Fibroblast of mammary gland (primary cell): ENCODE data around the gene SORCS2.

ENCODE experiments used
- DNase-seq: peaks from one replicate; pipeline ENCODE4 v3.0.0-alpha.2; 2010; ENCODE audit warnings: low read depth
- H3K4me3 ChIP-seq: 2 replicates; pipeline ENCODE4 v1.5.1; 2011; ENCODE audit warnings: low read depth, mild to moderate bottlenecking, low read length, moderate library complexity; ENCODE audit not compliant: control insufficient read depth
- TF ChIP-seq, protein P1 (sequence below): conservative IDR thresholded peaks from 2 replicates; pipeline ENCODE4 v1.5.1; 2011; ENCODE audit warnings: low read depth, low read length, inconsistent platforms; ENCODE audit not compliant: control insufficient read depth, insufficient read depth

The SORCS2 gene

DNA sequence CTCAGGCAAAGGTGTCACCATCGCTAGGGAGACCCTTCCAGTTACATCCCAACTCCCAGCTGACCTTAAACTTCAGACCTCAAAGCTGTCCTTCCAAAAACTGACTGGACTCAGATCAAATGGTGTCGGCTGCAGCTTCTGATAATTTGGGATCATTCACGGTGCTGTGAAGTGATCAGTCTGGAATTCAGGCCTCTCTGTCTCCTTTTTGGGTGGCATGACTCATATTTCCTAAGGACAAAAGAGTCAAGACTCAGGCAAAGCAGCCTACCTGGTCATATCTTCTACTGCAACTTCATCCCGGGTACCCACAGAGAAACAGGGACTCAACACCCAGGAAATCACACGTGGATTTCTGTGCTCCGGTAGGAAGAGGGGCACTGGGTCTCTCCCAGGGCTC lies 87.6 kb downstream of the SORCS2 start:
- TF ChIP-seq, protein P1, sequence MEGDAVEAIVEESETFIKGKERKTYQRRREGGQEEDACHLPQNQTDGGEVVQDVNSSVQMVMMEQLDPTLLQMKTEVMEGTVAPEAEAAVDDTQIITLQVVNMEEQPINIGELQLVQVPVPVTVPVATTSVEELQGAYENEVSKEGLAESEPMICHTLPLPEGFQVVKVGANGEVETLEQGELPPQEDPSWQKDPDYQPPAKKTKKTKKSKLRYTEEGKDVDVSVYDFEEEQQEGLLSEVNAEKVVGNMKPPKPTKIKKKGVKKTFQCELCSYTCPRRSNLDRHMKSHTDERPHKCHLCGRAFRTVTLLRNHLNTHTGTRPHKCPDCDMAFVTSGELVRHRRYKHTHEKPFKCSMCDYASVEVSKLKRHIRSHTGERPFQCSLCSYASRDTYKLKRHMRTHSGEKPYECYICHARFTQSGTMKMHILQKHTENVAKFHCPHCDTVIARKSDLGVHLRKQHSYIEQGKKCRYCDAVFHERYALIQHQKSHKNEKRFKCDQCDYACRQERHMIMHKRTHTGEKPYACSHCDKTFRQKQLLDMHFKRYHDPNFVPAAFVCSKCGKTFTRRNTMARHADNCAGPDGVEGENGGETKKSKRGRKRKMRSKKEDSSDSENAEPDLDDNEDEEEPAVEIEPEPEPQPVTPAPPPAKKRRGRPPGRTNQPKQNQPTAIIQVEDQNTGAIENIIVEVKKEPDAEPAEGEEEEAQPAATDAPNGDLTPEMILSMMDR = no peak
- DNase-seq = no peak
- no peak overlapping the region for H3K4me3 ChIP-seq

DNA sequence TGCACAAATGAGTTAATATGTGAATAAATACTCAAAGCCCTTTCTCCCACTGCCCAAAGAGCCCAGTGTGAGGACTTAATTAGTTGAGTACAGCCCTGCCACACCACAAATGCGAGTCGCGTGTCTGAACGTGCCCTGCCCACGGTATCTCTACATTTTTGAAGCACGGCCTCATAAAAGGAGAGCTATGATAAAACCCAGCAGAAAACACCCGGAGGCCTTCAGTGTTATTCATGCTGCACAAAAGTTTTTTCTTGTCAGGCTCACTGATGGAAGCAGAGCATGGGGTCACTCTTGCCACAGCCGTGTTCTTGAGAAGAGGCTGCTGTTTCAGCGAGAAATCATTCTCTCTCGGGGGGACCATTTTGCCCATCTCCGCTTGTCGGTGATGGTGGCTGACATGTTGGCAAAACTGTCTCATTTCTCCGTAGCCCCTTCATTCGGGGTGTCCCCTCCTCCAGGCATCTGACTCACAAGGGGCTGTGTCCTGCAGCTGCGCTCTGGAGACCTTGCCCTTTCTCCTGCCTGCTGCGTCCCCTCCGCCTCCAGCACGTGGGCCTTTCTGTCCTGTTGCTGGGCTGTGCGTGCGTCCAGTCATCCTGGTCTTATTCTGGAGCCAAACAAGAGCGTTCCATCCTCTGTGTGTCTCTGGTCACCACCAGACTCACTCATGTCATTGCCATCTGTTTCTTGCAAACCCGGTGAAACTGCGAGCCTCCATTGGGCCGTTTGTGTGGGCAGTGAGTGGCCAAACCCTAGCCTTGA lies 88.8 kb downstream of the SORCS2 start:
- no peak overlapping the region for H3K4me3 ChIP-seq
- DNase-seq = no peak
- TF ChIP-seq, protein P1 = no peak

DNA sequence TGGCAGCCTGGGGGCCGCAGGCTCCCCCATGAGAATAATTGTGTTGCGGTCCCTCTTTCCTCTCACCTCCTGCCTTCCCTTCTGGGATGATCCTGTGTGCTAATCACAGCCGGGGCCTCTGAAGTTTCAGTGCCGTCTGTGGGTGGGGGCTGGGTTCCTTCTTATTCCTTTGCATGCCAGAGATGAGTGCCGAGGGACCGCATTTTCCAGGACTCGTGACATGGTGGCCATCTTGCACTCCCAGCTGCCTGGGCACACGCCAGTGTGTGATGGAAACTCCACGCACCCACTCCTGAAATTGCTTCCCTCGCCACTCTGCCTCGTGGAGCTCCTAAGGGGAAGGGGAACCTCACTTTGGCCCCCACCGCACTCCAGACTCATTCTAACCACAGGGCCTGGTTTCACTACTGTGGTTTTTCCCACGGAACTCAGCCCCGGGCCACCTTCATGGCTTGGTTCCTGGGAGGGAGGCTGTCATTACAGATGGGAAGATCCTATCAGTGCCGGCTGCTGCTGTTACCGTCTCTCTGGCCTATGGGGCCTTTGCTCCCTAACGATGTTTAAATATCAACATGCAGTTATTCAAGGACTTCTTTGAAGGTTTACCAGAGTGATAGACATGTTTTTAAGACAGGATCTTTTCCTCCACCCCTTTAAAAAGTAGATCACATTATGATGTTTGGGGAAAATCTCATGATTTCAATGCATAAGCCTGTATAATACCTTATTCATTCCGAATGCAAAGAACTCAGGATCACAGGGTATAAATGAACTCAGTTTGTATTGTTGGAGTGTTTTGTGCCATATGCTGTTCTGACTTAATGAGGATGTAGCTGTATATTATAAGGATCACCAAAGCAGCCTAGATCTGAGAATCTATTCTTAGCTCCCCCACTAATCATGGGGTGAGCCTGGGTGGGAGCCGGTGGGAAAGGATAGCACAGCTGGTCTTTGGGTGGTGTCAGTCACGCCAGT lies 89.6 kb downstream of the SORCS2 start:
- TF ChIP-seq, protein P1 = no peak
- no peak overlapping the region for H3K4me3 ChIP-seq

DNA sequence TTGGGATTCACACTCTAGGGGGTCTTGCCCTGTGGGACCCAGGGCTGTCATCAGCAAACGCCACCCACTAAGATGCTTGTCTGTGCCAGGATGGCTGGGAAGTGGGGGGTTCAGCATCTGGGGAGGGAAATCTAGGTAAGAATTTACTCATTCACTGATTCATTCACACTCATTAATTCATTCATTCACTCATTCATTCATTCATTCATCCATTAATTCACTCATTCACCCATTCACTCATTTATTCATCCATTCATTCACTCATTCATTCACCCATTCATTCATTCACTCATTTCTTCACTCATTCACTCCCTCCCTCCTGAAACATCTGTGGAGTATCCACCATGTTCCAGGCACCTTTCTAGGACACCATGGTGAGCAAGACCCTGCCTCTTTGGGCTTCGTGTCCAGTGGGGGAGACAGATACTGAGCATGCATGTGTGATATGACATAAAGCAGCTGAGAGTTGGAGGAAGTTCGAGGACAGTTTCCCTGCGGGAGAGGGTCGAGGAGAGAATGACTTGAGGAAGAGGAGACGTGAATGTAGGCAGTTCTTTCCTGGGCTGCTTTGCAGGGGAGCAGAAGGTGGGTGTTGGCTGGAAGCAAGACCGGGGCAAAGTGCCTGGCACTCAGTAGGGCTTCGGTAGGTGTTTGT lies 90.6 kb downstream of the SORCS2 start:
- DNase-seq = no peak
- TF ChIP-seq, protein P1 = no peak
- H3K4me3 ChIP-seq = no peak overlapping the region

More for the DNA sequence above, 89.6 kb downstream of the SORCS2 start:
- no peak for DNase-seq

DNA sequence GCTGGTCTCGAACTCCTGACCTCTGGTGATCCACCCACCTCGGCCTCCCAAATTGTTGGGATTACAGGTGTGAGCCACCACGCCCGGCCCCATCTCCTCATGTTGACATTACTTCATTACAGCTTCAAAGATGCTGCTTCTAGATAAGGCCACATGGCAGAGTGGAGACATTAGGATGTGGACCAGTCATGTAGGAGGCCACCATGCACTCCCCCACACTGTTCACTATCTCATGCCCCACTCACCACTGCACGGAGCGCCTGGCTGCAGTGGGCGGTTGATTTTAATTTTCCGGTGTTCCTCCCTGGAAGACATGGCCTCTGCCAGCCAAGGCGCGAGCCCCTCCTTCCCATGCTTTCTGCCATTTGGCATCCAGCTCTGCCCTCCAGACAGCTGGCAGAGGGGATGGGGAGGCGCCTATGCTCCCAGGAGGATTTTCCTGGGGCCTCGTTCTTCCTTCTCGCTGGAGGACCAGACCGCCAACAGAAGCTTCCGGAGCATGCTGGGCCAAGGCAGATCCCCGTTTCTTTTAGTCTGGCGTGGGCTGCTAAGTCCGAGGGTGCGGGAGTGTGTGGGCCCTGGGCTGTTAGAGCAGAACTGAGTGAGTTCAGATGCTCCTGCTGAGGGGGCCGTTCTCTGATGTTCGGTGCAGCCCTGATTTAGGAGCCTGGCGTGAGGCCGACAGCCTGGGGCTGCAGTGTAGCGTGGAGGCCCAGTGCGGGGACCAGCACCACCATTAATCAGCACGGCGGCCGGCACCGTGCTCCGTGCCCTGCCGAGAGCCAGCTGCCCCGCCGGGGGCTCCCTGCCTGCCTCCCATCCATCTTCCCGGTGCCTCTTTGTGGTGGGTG lies 93.1 kb downstream of the SORCS2 start:
- DNase-seq = no peak
- TF ChIP-seq, protein P1 = no peak
- H3K4me3 ChIP-seq = no peak overlapping the region

DNA sequence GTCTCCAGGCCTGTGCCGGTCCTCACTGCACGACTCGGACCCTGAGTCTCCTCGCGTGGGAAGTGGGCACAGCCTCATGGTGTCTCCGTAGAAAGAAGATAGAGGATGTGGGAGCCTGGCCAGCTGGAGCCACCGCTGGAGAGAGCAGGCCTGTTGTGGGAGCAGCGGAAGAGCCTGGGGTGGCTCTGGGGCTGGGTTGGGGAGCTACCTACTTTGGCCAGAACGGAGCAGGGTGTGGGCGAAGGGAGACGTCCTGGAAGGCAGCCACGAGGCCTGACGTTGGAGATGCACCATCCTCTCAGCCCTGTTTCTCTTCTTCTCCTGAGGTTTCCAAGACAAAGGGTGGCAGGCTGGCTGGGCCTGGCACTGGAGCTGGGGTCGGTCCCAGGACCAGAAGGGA lies 93.8 kb downstream of the SORCS2 start:
- no peak for DNase-seq
- H3K4me3 ChIP-seq = no peak overlapping the region
- TF ChIP-seq, protein P1 = no peak
